ENCODE data around the gene PECR. TPM values are rescaled to one million over a fixed set of nuclear protein-coding genes. Genes with fewer than 3 reads are reported as not detected.
A peak's percentile ranks its signal among the peaks of the same experiment; 100 is the strongest.

The PECR gene
- total and polyA plus RNA-seq, 10 of the 15 experiments (the other 5 are each of a cell fraction or from before 2014, with no cell fraction given), result 7.6 to 37.4 (median 25.7) TPM

GRCh38 chr2:216004697-216005283, 76.8 kb downstream of the PECR start (continued):
- no peak for TF ChIP-seq SP1 (IDR thresholded peaks at IDR 0.05; ENCODE audit: low read depth, low read length)
- no peak for TF ChIP-seq MXI1 (IDR thresholded peaks at IDR 0.05; ENCODE audit: low read depth, low read length)
- TF ChIP-seq POLR2AphosphoS5 (IDR thresholded peaks at IDR 0.05; ENCODE audit: low read length), result peak; percentile 78; the same call in 1 of the 2 replicates
- no peak for TF ChIP-seq BMI1 (IDR thresholded peaks at IDR 0.05; ENCODE audit: borderline replicate concordance)
- 0 out of 2 replicates have a peak, but pooled peaks have one; percentile 38 for TF ChIP-seq IRF4 (IDR thresholded peaks at IDR 0.05; ENCODE audit: low read depth, low read length)
- no peak for TF ChIP-seq HSF1 (IDR thresholded peaks at IDR 0.05; ENCODE audit: low read depth, low read length)
- TF ChIP-seq, protein P1, sequence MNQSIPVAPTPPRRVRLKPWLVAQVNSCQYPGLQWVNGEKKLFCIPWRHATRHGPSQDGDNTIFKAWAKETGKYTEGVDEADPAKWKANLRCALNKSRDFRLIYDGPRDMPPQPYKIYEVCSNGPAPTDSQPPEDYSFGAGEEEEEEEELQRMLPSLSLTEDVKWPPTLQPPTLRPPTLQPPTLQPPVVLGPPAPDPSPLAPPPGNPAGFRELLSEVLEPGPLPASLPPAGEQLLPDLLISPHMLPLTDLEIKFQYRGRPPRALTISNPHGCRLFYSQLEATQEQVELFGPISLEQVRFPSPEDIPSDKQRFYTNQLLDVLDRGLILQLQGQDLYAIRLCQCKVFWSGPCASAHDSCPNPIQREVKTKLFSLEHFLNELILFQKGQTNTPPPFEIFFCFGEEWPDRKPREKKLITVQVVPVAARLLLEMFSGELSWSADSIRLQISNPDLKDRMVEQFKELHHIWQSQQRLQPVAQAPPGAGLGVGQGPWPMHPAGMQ (IDR thresholded peaks at IDR 0.05; ENCODE audit: borderline replicate concordance), result no peak
- TF ChIP-seq ZNF384 (IDR thresholded peaks at IDR 0.05; ENCODE audit: borderline replicate concordance, low read depth, low read length), result no peak
- no peak for TF ChIP-seq RB1 (IDR thresholded peaks at IDR 0.05; ENCODE audit: borderline replicate concordance)
- TF ChIP-seq SPI1 (IDR thresholded peaks at IDR 0.05; ENCODE audit: borderline replicate concordance, insufficient read depth, low read depth, low read length), result peak; percentile 77; the same call in 1 of the 2 replicates
- TF ChIP-seq BACH1 (IDR thresholded peaks at IDR 0.05; ENCODE audit: borderline replicate concordance), result no peak
- TF ChIP-seq, protein P2, sequence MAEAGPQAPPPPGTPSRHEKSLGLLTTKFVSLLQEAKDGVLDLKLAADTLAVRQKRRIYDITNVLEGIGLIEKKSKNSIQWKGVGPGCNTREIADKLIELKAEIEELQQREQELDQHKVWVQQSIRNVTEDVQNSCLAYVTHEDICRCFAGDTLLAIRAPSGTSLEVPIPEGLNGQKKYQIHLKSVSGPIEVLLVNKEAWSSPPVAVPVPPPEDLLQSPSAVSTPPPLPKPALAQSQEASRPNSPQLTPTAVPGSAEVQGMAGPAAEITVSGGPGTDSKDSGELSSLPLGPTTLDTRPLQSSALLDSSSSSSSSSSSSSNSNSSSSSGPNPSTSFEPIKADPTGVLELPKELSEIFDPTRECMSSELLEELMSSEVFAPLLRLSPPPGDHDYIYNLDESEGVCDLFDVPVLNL (IDR thresholded peaks at IDR 0.05; ENCODE audit: low read depth, low read length), result no peak
- TF ChIP-seq, protein P3, sequence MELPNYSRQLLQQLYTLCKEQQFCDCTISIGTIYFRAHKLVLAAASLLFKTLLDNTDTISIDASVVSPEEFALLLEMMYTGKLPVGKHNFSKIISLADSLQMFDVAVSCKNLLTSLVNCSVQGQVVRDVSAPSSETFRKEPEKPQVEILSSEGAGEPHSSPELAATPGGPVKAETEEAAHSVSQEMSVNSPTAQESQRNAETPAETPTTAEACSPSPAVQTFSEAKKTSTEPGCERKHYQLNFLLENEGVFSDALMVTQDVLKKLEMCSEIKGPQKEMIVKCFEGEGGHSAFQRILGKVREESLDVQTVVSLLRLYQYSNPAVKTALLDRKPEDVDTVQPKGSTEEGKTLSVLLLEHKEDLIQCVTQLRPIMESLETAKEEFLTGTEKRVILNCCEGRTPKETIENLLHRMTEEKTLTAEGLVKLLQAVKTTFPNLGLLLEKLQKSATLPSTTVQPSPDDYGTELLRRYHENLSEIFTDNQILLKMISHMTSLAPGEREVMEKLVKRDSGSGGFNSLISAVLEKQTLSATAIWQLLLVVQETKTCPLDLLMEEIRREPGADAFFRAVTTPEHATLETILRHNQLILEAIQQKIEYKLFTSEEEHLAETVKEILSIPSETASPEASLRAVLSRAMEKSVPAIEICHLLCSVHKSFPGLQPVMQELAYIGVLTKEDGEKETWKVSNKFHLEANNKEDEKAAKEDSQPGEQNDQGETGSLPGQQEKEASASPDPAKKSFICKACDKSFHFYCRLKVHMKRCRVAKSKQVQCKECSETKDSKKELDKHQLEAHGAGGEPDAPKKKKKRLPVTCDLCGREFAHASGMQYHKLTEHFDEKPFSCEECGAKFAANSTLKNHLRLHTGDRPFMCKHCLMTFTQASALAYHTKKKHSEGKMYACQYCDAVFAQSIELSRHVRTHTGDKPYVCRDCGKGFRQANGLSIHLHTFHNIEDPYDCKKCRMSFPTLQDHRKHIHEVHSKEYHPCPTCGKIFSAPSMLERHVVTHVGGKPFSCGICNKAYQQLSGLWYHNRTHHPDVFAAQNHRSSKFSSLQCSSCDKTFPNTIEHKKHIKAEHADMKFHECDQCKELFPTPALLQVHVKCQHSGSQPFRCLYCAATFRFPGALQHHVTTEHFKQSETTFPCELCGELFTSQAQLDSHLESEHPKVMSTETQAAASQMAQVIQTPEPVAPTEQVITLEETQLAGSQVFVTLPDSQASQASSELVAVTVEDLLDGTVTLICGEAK (IDR thresholded peaks at IDR 0.05; ENCODE audit: borderline replicate concordance), result no peak
- TF ChIP-seq DPF2 (IDR thresholded peaks at IDR 0.05), result no peak; the same call in none of the 2 replicates
- TF ChIP-seq JUNB (IDR thresholded peaks at IDR 0.05), result peak; percentile 54
- no peak; a peak in 2 of 4 replicates for TF ChIP-seq IKZF2 (IDR thresholded peaks at IDR 0.05)
- TF ChIP-seq, protein P4, sequence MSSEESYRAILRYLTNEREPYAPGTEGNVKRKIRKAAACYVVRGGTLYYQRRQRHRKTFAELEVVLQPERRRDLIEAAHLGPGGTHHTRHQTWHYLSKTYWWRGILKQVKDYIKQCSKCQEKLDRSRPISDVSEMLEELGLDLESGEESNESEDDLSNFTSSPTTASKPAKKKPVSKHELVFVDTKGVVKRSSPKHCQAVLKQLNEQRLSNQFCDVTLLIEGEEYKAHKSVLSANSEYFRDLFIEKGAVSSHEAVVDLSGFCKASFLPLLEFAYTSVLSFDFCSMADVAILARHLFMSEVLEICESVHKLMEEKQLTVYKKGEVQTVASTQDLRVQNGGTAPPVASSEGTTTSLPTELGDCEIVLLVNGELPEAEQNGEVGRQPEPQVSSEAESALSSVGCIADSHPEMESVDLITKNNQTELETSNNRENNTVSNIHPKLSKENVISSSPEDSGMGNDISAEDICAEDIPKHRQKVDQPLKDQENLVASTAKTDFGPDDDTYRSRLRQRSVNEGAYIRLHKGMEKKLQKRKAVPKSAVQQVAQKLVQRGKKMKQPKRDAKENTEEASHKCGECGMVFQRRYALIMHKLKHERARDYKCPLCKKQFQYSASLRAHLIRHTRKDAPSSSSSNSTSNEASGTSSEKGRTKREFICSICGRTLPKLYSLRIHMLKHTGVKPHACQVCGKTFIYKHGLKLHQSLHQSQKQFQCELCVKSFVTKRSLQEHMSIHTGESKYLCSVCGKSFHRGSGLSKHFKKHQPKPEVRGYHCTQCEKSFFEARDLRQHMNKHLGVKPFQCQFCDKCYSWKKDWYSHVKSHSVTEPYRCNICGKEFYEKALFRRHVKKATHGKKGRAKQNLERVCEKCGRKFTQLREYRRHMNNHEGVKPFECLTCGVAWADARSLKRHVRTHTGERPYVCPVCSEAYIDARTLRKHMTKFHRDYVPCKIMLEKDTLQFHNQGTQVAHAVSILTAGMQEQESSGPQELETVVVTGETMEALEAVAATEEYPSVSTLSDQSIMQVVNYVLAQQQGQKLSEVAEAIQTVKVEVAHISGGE (CRISPR knock-in tag; IDR thresholded peaks at IDR 0.05), result no peak
- TF ChIP-seq CHD4 (IDR thresholded peaks at IDR 0.05), result no peak
- no peak for TF ChIP-seq SIN3A (IDR thresholded peaks at IDR 0.05; ENCODE audit: low read depth, low read length)
- no peak for TF ChIP-seq HCFC1 (IDR thresholded peaks at IDR 0.05; ENCODE audit: low read length)

Data from GM12878 (cell line).